H1 (cell line): Measurements from ENCODE around the gene RNGTT. TPM values are rescaled to one million over a fixed set of nuclear protein-coding genes. Genes with fewer than 3 reads are reported as not detected.

Experiments used
- BACH1 ChIP-seq: IDR thresholded peaks from 2 replicates; pipeline ENCODE4 v1.6.1; 2012; ENCODE audit warnings: low read length, improper control_type of control experiment
- CHD1 ChIP-seq: IDR thresholded peaks from 2 replicates; pipeline ENCODE4 v1.6.1; 2012; ENCODE audit warnings: low read depth, low read length, improper control_type of control experiment
- CHD2 ChIP-seq: IDR thresholded peaks from 2 replicates; pipeline ENCODE4 v1.6.1; 2012; ENCODE audit warnings: low read length, improper control_type of control experiment
- CHD7 ChIP-seq: fragments of 300-600 bp; sonication (generic); IDR thresholded peaks from 2 replicates; pipeline ENCODE4 v1.7.1; 2012; ENCODE audit warnings: low read length, moderate library complexity, mild to moderate bottlenecking, inconsistent platforms; ENCODE audit not compliant: insufficient replicate concordance
- HDAC6 ChIP-seq: IDR thresholded peaks from one replicate; pipeline ENCODE4 v1.7.1; 2012; ENCODE audit warnings: low read depth, mild to moderate bottlenecking, inconsistent platforms, low read length, moderate library complexity
- MAFK ChIP-seq: IDR thresholded peaks from 2 replicates; pipeline ENCODE4 v1.6.1; 2012; ENCODE audit warnings: low read depth, mild to moderate bottlenecking, improper control_type of control experiment, low read length
- TAF7 ChIP-seq: optimal IDR thresholded peaks from 2 replicates; pipeline ENCODE3; 2011; ENCODE audit warnings: low read depth, mild to moderate bottlenecking, inconsistent platforms, low read length, moderate library complexity, borderline replicate concordance
- TEAD4 ChIP-seq: IDR thresholded peaks from 2 replicates; pipeline ENCODE4 v1.6.1; 2012; ENCODE audit warnings: low read depth, low read length, inconsistent platforms, mixed read lengths
- polyA plus RNA-seq, 7 experiments: library from polyadenylated mRNA; depleted of rRNA in 3 of 7; stranded (reverse) in 5 of 7; unstranded in 2 of 7; fragments of >200 nt in 5 of 7; fragments of 200-250 nt in 2 of 7; gene quantifications; 1 replicate in 5 of 7; 2 replicates in 1 of 7; 4 replicates in 1 of 7; pipeline versions ENCODE4 v1.2.1 to v1.2.3, GENCODE V29; 2011 to 2013; ENCODE audit warnings: missing spikeins in 2 of 7, mixed read lengths in 2 of 7
- total RNA-seq: library from RNA; stranded (reverse); fragmentation: NEBNext Ultra II Directional; extraction: Animal tissue kit (Norgen Biotek cat#: 25700); gene quantifications from 2 replicates; pipeline ENCODE4 v1.2.1, GENCODE V29; 2021

RNGTT gene
- total and polyA plus RNA-seq, 2 of the 8 experiments (the other 6 are each of a cell fraction or from before 2014, with no cell fraction given), result 3.6 to 21.2 TPM

- TF ChIP-seq CHD7, result no peak
- no peak for TF ChIP-seq MAFK
- TF ChIP-seq BACH1, result no peak
- no peak for TF ChIP-seq CHD2
- no peak for TF ChIP-seq TAF7
- TF ChIP-seq CHD1, result no peak
- no peak for TF ChIP-seq HDAC6
- TF ChIP-seq TEAD4, result no peak
Observed at GRCh38 chr6:88975369-88975768, 12.0 kb upstream of the RNGTT start (continued).
